Upper lobe of left lung (tissue), 6 donors: ENCODE measurements around the gene GMPPA. TPM values are rescaled to one million over a fixed set of nuclear protein-coding genes. Genes with fewer than 3 reads are reported as not detected.
A peak's percentile ranks its signal among the peaks of the same experiment; 100 is the strongest.

Experiments
- ATAC-seq, 2 donors: fragments of 200-7000 bp; cut with Tn5 transposase; one replicate each; pipeline ENCODE4 v1.9.1; 2022; ENCODE audit warnings: mild to moderate bottlenecking in 2 of 2, moderate library complexity in 2 of 2; ENCODE audit not compliant: low FRiP score in 2 of 2
- DNase-seq, 2 donors: peaks; one replicate each; pipeline ENCODE4 v3.0.0-alpha.2; 2019 to 2020
- H3K27ac ChIP-seq, 4 donors: fragments of 200-600 bp; sonication (generic); one replicate each; pipeline ENCODE4 v1.5.1; 2016 to 2019
- H3K27me3 ChIP-seq, 4 donors: fragments of 200-600 bp; sonication (generic); one replicate each; pipeline ENCODE4 v1.5.1; 2017 to 2019
- H3K36me3 ChIP-seq, 4 donors: fragments of 200-600 bp; sonication (generic); one replicate each; pipeline ENCODE4 v1.5.1; 2016 to 2019
- H3K4me1 ChIP-seq, 4 donors: fragments of 200-600 bp; sonication (generic); one replicate each; pipeline ENCODE4 v1.5.1; 2018 to 2019
- H3K4me3 ChIP-seq, 4 donors: fragments of 200-600 bp; sonication (generic); one replicate each; pipeline ENCODE4 v1.5.1; 2017 to 2019; ENCODE audit warnings: mild to moderate bottlenecking in 2 of 4, moderate library complexity in 1 of 4
- H3K9me3 ChIP-seq, 4 donors: fragments of 200-600 bp; sonication (generic); one replicate each; pipeline ENCODE4 v1.5.1; 2018 to 2019
- EP300 ChIP-seq, 4 donors: sonication (generic); formaldehyde crosslinking; IDR thresholded peaks; one replicate each; pipeline ENCODE4 v1.5.1; 2017; ENCODE audit warnings: antibody characterized with exemption in 4 of 4, control low read depth in 2 of 4
- POLR2A ChIP-seq, 4 donors: fragments of 450-650 bp; IDR thresholded peaks; one replicate each; pipeline ENCODE4 v1.5.1; 2016 to 2017; ENCODE audit warnings: antibody characterized with exemption in 4 of 4, mild to moderate bottlenecking in 2 of 4
- POLR2AphosphoS5 ChIP-seq, 2 donors: sonication (generic); formaldehyde crosslinking; IDR thresholded peaks; one replicate each; pipeline ENCODE4 v1.5.1; 2017; ENCODE audit warnings: antibody characterized with exemption in 2 of 2
- WGBS, 2 donors: methylation state at CpG; one replicate each; pipeline ENCODE4 v1.1.5; 2017 to 2018; 5-methylcytosine and 5-hydroxymethylcytosine counted together
- total RNA-seq, 6 donors: library from RNA; depleted of rRNA in 4 of 6; stranded (reverse); fragments of >200 nt in 4 of 6; gene quantifications; one replicate each; pipeline versions ENCODE4 v1.1.0 to v1.2.1, GENCODE V29; 2016 to 2021
- TF ChIP-seq, protein P1 (sequence below), 6 experiments: fragments of 450-650 bp in 4 of 6; fragments of 200-600 bp in 2 of 6; sonication (generic) in 2 of 6; IDR thresholded peaks; one replicate each; pipeline ENCODE4 v1.5.1; 2016 to 2019; ENCODE audit warnings: antibody characterized with exemption in 6 of 6
- donor health status: DM: no; HTN: no; CAD: no; lungs with moderate emphysema.
- donor health status: DM: no; HTN: yes; CAD: no; lungs with severe emphysema.

Gene GMPPA
- total RNA-seq, 6 donors from 2014 or later, result 20.8 to 38.5 (median 24.9) TPM

DNA sequence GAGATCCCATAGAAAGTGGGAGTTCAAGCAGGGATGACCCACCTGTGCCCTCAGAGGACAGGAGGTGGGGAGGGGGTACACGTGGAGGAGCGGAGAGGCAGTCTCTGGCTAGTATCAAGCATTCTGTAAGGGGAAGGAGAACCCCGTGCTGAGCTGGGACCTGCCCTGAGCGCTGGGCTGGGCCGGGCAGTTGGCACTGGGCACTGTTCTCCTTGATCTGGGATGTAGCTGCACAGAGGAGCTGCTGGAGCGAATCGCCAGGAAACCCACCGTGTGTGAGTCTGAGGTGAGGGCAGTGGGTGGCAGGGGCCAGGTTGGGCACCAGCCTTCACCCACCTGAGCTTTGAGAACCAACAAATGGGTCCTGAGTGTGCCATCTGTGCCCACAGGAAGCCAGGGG, 19.8 kb upstream of the GMPPA start:
- DNase-seq (peak in 1 of 2 donors; percentile 70), ATAC-seq (no peak)
- Histone ChIP-seq H3K4me1 (peaks cover 1 to 11% (median 5%) of the 10 kb centered on the region in 4 donors), H3K27me3 (peaks cover 0 to 13% (median 11%) of the 10 kb centered on the region in 4 donors), H3K9me3 (no peaks in the 10 kb centered on the region), H3K27ac (no peak overlapping the region), H3K36me3 (no peaks in the 10 kb centered on the region), H3K4me3 (no peak overlapping the region)
- TF ChIP-seq, protein P1, sequence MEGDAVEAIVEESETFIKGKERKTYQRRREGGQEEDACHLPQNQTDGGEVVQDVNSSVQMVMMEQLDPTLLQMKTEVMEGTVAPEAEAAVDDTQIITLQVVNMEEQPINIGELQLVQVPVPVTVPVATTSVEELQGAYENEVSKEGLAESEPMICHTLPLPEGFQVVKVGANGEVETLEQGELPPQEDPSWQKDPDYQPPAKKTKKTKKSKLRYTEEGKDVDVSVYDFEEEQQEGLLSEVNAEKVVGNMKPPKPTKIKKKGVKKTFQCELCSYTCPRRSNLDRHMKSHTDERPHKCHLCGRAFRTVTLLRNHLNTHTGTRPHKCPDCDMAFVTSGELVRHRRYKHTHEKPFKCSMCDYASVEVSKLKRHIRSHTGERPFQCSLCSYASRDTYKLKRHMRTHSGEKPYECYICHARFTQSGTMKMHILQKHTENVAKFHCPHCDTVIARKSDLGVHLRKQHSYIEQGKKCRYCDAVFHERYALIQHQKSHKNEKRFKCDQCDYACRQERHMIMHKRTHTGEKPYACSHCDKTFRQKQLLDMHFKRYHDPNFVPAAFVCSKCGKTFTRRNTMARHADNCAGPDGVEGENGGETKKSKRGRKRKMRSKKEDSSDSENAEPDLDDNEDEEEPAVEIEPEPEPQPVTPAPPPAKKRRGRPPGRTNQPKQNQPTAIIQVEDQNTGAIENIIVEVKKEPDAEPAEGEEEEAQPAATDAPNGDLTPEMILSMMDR (IDR thresholded peaks at IDR 0.05), result no peak
- TF ChIP-seq POLR2A (IDR thresholded peaks at IDR 0.05) (no peak), EP300 (IDR thresholded peaks at IDR 0.05) (no peak), POLR2AphosphoS5 (IDR thresholded peaks at IDR 0.05) (no peak)
- whole genome bisulfite sequencing, 2 donors, result 83 to 87% methylated on average over 8 of the region's 8 CpGs

GRCh38 chr2:219480004-219480403, 18.7 kb upstream of the GMPPA start:
- ATAC-seq (no peak), DNase-seq (peak in 1 of 2 donors; percentile 52)
- H3K27ac ChIP-seq, result no peak overlapping the region
- TF ChIP-seq POLR2A (IDR thresholded peaks at IDR 0.05) (no peak), EP300 (IDR thresholded peaks at IDR 0.05) (no peak), POLR2AphosphoS5 (IDR thresholded peaks at IDR 0.05) (no peak)
- TF ChIP-seq, protein P1 (IDR thresholded peaks at IDR 0.05), result no peak
- H3K9me3 ChIP-seq, result no peaks in the 10 kb centered on the region
- no peak overlapping the region for H3K4me3 ChIP-seq
- H3K36me3 ChIP-seq, result no peaks in the 10 kb centered on the region
- H3K27me3 ChIP-seq, result peaks cover 2 to 24% (median 19%) of the 10 kb centered on the region in 4 donors
- WGBS, 2 donors, result 75 to 80% methylated on average over 1 to 5 of the region's 8 CpGs
- H3K4me1 ChIP-seq, result peaks cover 10 to 22% (median 15%) of the 10 kb centered on the region in 4 donors

DNA sequence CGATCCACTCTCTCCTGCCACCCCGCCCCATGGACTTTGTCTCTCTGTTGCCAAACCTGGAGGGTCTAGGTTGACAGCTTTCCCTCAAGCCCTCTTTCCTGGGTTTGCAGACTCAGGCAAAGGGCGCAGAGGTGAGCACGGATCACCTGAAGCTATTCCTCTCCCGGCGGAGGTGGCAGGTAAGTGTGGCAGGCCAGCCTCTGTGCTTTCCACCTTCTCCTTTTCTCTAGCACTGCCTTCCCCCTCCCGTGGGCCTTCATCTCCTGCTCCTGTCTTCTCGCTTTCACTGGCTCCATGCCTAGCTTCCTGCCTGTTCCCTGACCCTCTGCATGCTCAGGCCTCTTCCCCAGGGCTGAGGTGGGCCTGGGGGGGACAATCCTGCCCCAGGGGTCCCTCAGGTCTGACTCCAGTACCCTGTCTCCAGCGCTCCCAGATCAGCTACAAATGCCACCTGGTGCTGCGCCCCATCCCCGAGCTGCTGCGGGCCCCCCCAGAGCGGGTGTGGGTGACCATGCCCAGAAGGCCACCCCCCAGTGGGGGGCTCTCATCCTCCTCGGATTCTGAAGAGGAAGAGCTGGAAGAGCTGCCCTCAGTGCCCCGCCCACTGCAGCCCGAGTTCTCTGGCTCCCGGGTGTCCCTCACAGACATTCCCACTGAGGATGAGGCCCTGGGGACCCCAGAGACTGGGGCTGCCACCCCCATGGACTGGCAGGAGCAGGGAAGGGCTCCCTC, 15.9 kb upstream of the GMPPA start:
- H3K27me3 ChIP-seq, result peaks cover 2 to 31% (median 22%) of the 10 kb centered on the region in 4 donors

DNA sequence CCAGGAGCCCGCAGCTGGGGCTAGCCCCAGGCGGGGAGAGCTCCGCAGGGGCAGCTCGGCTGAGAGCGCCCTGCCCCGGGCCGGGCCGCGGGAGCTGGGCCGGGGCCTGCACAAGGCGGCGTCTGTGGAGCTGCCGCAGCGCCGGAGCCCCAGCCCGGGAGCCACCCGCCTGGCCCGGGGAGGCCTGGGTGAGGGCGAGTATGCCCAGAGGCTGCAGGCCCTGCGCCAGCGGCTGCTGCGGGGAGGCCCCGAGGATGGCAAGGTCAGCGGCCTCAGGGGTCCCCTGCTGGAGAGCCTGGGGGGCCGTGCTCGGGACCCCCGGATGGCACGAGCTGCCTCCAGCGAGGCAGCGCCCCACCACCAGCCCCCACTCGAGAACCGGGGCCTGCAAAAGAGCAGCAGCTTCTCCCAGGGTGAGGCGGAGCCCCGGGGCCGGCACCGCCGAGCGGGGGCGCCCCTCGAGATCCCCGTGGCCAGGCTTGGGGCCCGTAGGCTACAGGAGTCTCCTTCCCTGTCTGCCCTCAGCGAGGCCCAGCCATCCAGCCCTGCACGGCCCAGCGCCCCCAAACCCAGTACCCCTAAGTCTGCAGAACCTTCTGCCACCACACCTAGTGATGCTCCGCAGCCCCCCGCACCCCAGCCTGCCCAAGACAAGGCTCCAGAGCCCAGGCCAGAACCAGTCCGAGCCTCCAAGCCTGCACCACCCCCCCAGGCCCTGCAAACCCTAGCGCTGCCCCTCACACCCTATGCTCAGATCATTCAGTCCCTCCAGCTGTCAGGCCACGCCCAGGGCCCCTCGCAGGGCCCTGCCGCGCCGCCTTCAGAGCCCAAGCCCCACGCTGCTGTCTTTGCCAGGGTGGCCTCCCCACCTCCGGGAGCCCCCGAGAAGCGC, 15.0 kb upstream of the GMPPA start:
- Histone ChIP-seq H3K4me1 (peaks cover 10 to 19% (median 15%) of the 10 kb centered on the region in 4 donors), H3K36me3 (no peaks in the 10 kb centered on the region), H3K27ac (no peak overlapping the region), H3K4me3 (peak overlapping the region in 3 of 4 donors; percentile 4 to 25 (median 23)), H3K9me3 (no peaks in the 10 kb centered on the region), H3K27me3 (peaks cover 2 to 31% (median 23%) of the 10 kb centered on the region in 4 donors)
- no peak for TF ChIP-seq POLR2AphosphoS5 (IDR thresholded peaks at IDR 0.05)
- TF ChIP-seq EP300 (IDR thresholded peaks at IDR 0.05), result no peak
- TF ChIP-seq, protein P1 (IDR thresholded peaks at IDR 0.05), result no peak
- TF ChIP-seq POLR2A (IDR thresholded peaks at IDR 0.05), result no peak
- 22 to 44% methylated on average over 3 to 24 of the region's 58 CpGs for WGBS, 2 donors
- DNase-seq (peak in 1 of 2 donors; percentile 84), ATAC-seq (no peak)

More for the DNA sequence above, 15.9 kb upstream of the GMPPA start:
- Histone ChIP-seq H3K36me3 (no peaks in the 10 kb centered on the region), H3K9me3 (no peaks in the 10 kb centered on the region), H3K4me1 (peaks cover 10 to 19% (median 15%) of the 10 kb centered on the region in 4 donors), H3K27ac (no peak overlapping the region), H3K4me3 (no peak overlapping the region)
- TF ChIP-seq, protein P1 (IDR thresholded peaks at IDR 0.05), result no peak
- TF ChIP-seq POLR2AphosphoS5 (IDR thresholded peaks at IDR 0.05), result no peak
- no peak for TF ChIP-seq EP300 (IDR thresholded peaks at IDR 0.05)
- TF ChIP-seq POLR2A (IDR thresholded peaks at IDR 0.05), result no peak
- ATAC-seq (no peak), DNase-seq (no peak)
- 63 to 82% methylated on average over 11 to 17 of the region's 17 CpGs for WGBS, 2 donors
